Cerebellar cortex (tissue), 1 donor: ENCODE measurements around the gene HACL1.

ENCODE experiments used
- DNase-seq: peaks from one replicate; pipeline ENCODE4 v3.0.0-alpha.2; 2015; ENCODE audit warnings: low spot score

HACL1 gene

DNA sequence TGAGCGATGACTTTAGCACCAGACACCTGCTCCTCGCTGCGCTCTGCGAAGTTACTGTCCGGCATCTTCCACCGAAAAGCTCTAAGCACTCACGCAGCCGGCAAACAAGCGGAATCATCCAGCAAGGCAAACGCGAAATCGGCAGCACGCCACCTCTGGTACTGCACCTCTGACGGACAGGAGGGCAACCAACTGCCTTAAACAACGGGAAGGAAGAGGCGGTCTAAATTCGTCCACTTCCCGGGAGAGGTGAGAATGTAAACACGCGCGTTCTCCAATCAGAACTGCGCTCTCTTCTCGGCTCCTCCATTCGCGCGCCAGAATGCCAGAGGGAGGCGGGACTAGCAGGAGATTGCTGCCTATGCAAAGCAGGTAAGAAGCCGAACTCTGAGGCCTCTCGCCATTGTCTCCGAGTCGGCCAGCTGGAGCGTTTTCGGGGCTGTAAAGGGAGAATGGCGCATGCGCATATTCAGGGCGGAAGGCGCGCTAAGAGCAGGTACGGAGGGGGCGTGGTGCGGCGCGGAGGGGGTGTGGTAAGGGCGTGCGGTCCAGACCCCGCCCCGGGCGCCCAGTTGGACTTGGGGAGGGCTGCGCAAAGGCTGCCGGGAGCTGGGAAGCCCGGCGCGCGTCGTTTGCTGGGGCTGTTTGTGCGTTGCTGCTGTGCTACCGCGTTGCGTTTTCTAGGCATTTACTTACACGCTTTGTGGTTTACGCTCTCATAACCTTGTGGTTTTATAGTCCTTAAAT, at the start of gene HACL1, which contains the start of gene BTD:
HACL1 (minus strand) TSS at position 171 of the 747 bp plus-strand sequence; CDS start at position 65, 106 bp downstream.
BTD (plus strand) TSS at position 347 of the 747 bp plus-strand sequence. CDS start 33,695 bp downstream, outside the sequence.
- peak; percentile 100 for DNase-seq

DNA sequence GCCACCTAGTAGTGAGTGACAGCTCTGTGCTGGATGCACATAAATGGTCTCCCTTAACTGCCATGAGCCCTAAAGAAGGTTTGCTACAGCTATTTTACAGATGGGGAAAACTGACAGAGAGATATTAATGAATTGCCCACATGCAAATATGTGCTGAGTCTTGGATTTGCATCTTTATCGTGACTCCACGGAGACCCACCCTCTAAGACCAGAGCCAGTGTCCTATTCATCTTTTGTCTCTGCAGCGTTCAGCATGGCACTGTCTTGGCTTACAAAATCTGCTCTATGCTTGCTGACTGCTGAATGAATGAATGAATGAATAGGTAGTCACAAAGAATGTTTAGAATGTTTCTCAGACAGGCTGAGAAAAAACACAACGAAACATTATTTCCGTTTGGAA, 48.5 kb upstream of the HACL1 start:
- no peak for DNase-seq

DNA sequence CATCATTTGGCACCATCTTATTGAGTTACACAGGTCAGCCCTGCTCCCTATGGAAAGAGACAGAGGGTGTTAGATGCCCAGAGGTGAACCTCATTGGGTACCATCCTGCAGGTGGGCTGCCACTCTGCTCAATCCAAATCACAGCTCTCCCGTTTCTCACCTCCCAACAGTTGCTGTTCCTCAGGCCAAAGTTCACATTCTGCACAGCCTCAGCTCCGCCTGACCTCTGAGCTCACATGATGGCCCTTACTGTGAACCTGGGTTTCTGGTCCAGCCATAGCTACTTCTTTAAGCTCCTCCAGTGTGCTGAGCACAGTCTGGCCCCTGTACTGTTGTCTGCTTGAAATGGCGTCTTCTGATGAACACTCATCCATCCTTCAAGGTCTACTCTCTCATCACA, 48.0 kb upstream of the HACL1 start:
- no peak for DNase-seq

DNA sequence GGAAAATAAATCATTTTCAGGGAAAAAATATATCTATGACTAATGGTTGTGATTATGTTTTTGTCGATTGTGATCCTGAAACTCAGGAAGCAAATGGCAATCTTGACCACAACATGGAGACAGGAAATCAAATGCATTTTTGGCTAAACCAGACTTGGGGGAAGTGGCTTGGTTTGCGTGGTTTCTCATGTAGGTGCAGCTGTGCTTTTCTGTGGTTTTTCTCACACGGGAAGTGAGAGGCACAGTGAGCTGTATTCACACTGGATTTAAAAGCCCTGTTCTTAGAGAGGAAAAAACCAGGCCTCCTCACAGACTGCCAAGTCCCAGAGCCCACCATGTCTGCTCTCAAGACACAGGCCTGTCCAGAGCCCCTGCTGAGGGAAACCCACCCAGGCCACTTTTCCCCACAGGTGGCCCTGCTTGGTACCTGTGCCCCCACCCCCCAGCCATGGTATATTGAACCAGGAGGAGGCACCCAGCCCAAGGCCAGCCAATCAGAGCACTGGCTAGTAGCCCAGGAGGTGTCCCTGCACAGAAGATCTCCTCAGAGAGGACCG, 46.3 kb upstream of the HACL1 start:
- DNase-seq, result no peak

DNA sequence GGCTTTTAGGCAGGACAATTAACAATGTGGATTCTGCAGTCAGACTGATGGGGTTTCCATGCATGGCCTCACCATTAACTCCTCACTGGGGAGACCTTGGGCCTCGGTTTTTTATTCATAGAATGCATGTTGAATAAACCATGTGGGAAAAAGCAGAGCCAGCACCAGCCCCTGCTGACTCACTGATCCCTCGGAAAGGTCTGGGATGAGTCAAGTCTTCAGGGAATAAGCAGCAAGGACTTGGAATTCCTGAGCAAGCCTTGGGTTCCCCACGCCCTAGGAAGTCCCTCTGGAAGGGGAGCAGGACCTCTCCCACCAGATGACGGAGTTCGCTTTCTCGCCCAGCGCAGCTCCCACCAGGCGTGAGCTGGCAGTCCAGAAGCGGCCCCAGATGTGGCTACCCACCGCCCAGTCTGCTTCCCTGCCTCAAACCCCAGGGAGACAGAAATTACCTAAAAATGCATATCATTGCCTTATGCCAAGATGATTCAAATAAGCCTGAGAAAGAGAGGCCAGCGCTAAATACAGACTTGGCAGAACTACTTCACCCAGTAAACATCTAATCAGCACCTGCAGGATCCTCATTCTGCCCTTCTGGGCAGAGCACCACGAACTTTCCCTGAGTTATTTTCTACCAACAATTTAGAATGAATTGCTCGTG, 45.6 kb upstream of the HACL1 start:
- DNase-seq, result peak; percentile 36

DNA sequence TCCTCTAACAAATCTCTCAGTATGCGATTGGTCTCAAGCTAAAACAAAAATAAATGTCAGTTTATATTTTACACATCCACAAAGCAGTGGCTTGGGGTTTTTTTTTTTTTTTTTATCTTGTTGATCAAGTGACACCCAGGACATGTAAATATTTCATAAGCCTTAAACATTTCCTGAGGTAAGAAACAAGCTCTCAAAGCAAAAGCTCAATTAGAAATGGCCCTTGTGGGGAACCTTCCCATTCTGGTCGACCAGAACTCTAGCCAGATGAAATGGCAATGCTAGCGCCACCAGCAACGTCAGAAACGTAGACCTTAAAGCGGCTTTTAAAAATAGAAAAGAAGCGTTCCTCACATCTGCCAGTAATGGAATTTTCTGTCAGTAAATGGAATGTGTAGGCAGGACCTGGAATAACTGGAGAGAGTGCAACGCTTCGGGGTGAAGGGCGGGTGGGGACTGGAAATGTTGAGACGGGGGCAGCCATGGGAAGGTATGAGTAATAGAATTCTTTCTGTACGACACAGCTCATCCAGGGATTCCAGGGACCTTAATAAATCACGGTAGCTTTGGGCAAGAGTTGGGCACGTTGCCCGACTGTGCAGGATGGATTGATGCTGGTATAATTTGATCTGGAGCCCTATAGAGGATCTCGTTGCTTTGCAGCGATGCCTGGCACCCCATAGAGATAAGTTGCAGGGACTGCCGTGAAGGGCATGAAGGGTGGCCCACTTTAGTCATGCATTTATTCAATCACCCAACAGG, 44.6 kb upstream of the HACL1 start:
- DNase-seq, result no peak

DNA sequence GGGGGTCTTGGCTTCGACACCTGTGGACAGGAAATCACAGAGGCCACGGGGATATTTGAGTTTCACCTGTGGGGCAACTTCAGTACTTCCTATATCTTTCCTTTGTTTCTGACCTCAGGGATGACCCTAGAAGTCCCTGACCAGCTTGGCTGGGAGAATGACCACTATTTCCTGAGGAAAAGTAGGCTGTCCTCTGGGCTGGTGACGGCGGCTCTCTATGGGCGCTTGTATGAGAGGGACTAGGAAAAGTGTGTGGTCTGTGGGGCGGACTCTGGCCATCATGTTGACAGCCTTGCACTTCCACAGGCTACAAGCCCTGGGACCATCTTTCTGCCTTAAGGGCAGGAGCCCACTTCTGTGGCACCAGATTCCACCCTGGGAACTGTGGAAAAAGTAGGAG, 43.9 kb upstream of the HACL1 start:
- DNase-seq, result no peak

DNA sequence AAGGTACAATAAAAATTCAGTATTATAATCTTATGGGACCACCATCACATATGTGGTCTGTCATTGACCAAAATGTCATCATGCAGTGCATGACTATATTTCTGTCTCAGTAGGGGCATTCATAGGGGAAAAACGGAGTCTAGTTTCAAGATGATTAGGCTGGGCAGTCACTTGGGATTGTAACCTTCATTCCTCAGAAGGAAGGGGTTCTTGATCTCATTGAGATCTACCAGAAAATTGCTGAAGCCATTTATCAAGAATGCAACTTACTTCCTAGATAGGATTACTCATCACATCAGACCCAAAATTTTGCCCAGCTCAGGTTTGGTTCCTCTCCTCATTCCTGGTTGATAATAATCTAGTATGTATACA, 37.5 kb upstream of the HACL1 start:
- DNase-seq, result no peak

DNA sequence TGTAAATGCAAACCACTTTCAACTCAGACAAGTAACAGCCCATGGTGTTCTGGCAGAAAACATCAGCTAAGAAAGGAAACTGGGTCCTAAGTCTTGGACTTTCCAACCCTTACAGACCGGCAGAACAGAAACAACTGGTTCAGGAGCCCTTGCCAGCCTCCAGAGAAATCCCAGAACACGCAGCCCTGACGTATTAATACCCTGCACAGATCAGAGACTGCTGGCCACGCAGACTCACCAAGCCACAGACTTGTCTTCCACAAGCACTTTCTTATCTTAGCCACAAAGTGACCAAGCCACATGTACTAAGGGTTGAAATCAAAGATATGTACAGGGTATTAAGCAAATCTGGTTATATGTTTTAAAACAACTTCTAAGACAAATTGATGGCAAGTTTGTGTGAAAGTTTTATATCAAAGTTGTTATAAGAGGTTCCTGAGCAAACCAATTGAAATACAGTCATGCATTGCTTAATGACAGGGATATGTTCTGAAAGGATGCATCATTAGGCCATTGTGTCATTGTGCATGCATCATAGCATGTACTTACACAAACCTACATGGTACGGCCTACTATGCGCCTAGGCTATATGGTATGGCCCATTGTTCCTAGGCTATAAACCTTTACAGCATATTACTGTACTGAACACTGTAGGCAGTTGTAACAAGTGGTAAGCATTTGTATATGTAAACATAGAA, 37.0 kb upstream of the HACL1 start:
- DNase-seq, result no peak

DNA sequence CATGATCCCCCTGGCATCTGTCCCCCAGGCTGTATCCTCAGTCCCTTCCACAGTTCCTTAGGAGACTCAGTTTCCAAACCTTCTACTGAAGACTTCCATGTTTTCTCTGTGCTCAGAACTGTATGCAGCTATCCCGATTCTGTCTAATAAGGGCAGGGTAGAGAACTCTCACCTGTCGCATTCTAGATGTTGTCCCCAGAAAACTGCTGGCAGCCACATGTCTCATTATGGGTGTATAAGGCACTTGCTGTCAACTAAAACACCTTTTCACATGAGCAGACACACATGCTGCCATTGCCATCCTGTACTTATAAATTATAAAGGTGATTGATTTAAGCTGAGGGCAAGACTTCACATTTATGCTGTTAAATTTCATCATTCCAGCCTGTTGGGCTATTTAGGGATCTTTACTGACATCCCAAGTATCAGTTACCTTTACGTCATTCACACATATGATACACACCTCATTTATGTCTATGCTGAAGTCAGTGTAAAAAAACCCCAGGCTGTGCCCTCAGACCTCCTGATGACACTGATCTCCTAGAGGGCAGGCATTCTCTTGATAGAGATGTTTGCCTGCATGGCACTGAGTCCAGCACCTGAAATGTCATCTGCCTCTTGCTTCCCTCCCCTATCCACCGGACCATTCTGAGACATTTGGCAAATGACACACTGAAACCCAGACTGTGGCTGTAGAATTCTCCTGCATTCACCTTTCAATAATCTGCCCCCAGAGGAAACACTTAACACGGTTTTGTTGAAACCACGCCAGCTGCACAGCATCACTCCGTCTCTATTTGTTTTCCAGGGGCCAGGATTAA, 36.0 kb upstream of the HACL1 start:
- peak; percentile 72 for DNase-seq

DNA sequence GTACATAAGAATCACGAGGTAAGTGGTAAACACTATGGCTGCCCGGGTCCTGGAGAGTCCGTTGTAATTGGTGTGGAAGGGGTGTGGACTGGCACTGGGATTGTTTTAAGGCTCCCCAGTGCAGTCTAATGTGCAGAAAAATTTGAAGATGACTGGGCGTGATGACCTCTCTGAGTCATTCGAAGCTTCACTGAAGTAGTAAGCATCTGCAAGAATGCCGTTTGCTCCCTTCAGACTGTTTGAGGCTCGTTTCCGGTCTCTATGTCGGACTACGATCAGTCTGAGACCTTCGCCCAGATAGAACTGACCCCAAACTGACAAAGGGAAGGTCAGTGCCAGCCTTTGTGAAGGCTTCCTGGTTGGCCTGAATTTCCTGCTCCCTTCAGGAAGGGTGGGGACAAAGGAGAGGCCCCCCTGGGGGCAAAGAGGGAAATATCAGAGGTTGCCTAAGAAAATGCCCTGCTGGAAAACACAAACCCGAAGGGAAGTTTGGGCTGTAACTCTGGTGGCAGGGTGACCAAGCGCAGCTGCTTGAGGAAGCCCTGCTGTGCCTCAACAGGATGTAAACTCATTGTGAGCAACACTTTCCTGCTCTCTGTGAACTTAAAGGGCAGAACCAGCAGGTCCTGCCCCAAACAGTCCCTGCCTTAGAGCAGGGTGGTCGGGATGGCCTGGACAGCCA, 34.8 kb upstream of the HACL1 start:
- DNase-seq, result no peak

DNA sequence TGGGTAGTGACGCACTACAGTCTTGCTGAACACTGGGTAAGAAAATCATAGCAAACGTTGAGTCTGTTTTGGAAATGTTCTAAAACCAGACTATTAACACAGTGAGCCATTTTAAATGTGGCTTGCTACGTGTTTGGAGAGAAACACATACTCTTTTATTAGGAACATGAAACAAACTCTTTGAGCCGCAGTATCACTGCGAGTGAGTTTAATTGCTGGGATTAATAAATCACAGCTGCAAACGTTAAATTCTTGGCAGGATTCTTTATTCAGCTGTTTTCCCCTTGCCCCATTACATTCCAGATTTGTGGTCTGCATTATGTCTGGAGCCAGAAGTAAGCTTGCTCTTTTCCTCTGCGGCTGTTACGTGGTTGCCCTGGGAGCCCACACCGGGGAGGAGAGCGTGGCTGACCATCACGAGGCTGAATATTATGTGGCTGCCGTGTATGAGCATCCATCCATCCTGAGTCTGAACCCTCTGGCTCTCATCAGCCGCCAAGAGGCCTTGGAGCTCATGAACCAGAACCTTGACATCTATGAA, 33.8 kb upstream of the HACL1 start:
- peak; percentile 22 for DNase-seq

DNA sequence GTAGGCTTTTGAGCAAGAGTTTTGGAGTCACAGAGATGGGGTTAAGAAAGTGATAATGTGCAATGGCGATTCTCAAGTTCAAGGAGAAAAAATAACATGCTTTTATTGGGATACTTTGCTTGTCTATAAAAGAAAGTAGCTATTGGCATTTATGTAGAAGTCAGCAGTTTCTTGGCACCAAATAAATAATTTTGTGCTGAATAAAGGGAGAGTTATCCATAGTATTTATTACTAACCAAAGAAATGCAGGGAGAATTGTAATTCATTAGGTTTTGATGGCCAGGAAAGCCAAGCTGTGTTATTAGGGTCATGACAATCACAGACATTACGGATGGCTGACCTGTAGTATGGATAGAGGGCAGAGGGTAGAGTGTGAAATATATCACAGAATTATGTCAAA, 33.3 kb upstream of the HACL1 start:
- no peak for DNase-seq

DNA sequence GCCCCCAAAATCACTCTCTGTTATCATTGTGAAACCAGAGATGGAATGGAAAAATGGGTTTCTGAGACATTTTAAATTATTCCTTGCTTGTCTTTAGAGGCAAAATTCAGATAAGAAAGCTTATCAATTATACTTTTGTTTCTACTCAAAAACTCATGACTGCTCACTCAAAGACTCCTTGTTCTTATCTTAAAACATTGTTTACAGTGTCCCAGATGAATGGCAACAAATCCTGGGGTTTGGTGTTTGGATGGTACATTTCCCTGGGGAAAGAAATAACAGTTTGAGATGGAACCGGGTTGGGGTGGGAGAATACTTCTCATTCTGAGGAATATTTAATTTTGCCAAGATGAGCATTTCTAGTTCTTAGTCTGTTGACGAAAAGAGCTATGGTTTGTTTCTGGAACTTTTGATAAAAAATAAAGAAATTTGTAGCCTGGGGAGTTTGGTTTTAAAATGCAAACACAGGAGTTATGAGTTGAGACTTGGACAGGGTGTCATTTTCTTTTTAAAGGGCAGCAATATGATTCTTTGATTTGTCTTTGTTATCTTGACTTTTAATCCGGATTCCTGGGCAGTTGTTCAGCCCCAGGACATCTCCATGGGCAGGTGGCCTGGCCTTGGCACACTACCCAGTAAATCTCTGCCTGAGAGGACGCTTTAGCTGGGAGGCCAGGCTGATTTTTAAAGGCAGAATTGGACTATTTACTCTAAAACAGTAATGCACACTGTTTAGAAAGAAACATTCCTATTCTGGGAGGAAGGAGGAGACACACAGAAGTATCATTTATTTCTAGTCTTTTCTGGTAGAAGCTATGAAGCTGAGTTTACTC, 32.6 kb upstream of the HACL1 start:
- peak; percentile 93 for DNase-seq

DNA sequence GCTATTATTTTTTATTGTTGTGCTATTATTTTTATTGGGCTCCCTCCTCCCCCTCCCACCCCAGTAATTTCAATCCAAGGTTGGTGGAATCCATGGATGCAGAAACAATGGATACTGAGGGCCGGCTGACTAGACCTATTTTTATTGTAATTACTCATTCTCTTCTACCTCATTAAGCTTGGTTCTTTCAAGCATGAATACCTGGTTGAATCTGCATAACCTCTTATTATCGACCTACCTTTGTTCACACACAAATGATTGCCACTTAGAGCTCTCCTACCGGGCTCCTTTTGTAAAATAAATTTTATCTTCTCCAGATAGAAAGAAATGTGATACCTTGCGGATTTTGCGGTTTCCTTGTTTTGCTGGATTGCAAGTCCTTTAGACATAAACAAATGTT, 31.8 kb upstream of the HACL1 start:
- DNase-seq, result peak; percentile 91

DNA sequence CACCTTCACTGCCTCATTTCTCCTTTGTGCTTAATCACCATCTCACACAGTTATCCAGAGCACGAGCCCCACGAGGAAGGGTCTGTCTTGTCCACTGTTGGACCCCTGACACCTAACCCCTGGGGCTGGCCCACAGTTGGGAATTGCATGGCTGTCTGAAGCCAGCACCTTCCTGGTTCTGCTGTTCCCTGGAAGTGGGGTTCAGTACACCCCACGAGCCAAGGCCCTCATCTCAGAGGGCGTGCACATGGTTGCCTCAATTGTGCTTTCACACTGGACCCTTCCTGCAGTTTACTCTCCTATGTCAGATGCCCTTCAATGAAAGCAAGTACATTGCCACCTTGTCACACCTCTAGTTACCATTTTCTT, 30.8 kb upstream of the HACL1 start:
- DNase-seq, result no peak

DNA sequence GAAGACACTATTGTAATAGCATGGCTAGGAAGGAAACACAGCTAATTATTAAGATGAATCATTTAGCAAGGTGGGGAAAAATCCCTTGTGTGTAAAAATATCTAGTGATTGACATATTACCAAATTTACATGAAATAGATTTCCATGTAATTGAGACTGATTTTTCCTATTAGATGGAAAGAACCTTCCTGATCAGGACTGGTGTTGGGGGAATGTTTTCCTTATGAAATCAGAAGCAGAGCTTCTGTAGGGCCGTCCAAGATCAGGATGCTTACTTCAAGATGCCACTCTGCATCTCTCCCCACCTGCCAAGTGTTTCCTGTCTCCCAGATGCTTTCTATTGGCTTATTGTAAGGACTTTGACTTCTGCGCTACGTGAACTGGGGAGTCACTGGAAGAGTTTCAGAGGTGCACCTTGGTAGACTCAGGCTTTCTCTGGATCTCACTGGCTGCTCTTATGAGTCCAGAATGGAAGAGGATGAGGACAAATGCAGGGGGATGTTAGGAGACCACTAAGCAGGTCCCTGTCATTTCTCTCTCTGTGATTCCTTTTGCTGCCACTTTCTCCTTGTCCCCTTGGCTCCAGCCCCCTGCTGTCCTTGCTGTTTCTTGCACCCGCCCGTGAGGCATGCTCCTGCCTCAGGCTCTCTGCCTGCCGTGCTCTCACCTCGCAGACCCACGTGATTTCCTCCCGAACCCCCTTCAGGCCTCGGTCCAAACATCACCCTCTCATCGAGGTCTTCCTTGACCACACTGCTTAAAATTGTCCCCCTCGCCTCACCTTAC, 30.2 kb upstream of the HACL1 start:
- DNase-seq, result peak; percentile 57

DNA sequence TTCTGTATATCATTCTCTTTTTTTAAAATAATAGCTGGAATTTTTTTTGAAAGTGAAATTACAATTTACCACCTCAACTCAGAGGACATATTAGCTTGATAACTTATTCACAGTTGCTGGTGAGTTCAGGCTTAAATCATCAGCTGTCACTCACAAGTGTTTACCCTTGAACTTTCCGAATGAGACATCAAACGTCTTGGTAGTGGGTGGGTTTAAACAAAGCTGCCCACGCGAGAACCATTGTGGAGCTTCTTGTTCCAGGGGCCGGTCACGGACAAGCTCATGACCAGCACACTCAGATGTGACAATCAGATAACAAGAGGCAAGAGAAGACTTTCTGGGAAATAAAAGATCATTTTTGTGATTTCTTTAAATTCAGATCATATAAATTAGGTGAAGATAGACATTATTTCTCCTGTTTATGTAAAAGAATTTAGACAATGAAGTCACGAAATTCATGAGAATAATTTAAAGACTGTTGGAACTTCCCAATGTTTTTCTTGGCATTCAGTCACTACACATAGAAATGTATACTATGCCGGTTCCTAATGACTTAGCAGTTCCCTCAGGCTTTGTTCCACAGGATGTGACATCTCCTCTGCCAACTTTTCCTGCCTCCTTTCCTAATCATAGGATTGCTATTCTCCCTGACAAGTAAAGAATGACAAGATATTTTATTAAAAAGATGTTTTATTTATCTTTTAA, 29.4 kb upstream of the HACL1 start:
- DNase-seq, result peak; percentile 35
